GM18526 (cell line): ENCODE results near the gene VPS11.

Source experiments
- POLR2A ChIP-seq: IDR thresholded peaks from 3 replicates; pipeline ENCODE4 v1.6.1; 2011; ENCODE audit not compliant: insufficient read length; ENCODE audit errors: extremely low read depth

The VPS11 gene

DNA sequence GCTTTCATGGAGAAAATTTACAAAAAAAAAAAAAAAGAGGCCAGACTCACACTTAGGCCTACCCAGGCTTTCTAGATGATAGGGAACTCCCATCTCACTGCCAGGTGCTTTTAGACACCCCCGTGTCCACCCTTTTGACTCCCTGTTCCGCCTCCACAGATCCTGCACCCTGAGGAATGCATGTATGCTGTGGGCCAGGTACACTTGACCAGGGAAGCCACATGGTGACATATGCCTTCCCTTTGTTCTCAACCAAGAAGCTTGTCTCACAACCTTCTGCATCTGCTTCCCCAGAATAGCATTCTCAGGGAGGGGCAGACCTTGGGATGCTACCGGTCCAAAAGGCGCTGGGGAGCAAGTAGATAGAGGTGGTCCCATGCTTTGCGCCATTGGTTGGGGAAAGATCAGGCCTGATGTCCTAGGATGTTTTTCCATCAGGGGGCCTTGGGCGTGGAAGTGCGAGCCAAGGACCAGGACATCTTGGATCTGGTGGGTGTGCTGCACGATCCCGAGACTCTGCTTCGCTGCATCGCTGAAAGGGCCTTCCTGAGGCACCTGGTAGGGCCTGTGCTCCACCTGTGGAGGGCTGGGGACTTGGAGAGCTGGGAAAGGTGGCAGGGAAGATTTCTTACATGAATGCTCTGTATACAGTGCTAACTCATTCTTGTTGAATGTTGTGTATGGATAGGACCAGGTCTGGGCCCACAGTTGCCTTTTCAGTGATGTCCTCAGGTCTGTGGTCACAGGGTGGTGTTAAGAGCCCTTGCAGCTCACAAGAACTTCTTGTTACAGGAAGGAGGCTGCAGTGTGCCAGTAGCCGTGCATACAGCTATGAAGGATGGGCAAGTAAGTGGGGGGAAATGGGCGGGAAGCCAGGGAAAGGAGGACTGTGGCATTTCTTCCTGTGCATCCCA lies 24.6 kb downstream of the VPS11 start:
- peak; percentile 15 for TF ChIP-seq POLR2A

DNA sequence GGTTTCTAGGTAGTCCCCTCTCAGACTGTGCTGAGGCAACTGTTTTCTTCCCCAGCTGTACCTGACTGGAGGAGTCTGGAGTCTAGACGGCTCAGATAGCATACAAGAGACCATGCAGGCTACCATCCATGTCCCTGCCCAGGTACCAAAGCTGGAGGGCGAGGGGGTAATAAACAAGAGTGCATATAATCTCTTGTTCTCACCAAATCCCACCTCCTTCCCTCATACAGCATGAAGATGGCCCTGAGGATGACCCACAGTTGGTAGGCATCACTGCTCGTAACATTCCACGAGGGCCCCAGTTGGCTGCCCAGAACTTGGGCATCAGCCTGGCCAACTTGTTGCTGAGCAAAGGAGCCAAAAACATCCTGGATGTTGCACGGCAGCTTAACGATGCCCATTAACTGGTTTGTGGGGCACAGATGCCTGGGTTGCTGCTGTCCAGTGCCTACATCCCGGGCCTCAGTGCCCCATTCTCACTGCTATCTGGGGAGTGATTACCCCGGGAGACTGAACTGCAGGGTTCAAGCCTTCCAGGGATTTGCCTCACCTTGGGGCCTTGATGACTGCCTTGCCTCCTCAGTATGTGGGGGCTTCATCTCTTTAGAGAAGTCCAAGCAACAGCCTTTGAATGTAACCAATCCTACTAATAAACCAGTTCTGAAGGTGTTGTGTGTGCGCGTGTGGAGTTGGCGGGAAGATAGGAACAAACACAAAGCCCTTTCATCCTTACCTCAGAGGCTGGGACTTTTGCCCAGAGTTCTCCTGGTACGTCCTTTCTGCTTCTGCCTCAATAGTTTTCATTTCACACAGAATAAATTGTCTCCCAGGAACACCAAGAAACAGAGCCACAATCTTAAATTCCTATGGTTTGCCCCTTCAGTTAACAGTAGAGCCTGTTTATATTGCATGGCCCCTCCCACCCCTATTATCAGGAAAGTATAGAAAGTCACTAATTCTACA lies 25.5 kb downstream of the VPS11 start:
- TF ChIP-seq POLR2A, result no peak

DNA sequence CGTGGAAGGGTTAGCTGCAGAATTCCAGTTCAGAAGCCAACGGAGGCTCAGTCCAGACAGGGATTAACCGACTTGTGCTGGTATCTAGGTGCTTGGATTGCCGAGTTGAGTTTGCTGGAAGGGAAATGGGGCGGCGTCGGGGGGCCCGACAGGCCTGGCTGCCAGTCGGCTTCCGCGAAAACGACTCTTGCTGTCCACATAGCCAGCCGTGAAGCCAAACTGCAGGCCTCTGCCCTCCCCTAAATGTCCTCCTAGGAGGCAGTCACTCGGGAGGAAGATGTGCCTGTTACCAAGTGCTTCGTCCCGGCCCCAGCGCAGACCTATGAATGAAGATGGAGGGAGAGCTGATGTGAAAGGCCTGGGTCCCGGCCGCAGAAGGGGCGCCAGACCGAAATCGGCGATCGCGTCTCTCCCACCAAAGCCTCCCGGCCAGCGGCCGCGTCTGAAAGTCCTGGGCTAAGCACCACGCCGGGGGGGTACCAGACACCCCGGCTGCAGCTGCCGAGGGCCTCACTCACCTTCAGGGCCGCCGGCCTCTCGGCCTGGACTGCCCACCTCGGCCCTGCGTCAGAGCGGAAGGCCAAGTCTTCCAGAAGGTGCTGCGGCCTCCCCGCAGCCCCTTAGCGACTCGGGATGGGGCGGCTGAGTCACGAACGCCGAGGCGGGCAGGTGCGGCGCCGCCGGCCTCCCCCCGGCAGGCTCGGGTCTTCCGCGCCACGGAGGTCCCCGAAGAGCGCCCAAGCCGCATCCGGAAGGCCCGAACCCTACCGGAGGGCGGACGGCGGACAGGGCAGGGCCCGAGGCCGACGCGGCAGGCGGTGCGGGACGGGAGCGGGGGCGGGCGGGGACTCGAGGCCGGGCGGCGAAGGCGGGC lies 26.6 kb downstream of the VPS11 start:
- TF ChIP-seq POLR2A, result peak; percentile 15

DNA sequence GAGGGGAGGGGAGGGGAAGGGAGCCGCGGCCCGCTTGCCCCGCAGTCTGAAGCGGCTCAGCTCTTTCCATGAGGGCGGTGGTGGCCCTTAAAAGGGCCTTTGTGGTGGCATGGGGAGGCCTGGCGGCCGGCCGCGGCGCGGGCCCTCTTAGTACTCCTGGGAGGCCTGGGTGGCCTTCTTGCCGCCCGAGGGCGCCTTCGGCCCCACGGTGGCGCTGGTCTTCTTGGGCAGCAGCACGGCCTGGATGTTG lies 27.1 kb downstream of the VPS11 start:
- no peak for TF ChIP-seq POLR2A

DNA sequence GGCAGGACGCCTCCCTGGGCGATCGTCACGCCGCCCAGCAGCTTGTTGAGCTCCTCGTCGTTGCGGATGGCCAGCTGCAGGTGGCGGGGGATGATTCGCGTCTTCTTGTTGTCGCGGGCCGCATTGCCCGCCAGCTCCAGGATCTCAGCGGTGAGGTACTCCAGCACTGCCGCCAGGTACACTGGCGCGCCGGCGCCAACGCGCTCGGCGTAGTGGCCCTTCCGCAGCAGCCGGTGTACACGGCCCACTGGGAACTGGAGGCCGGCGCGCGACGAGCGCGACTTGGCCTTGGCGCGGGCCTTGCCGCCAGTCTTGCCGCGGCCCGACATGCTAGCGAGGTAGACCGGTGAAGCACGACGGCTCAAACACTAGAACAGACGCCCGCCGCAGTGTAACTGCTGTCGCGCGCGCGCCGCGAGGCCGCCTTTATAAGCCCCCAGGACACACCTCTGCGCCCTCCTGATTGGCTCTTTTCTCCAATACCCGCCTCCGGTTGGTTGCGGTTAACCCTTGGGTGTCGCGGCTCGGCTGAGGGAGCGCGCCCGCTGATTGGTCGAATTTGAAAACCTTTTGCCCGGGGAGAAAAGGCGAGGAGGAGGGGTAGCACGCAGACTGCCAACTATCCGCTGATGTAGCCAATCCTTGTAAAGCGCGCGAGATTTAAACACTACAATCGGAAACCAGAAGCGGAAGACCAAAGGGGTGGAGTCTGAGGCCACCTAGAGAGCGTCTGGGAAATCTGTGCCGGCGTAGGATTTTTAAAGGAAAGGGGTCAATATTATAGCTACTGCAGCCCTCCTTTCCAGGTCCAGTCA lies 27.7 kb downstream of the VPS11 start:
- peak; percentile 100 for TF ChIP-seq POLR2A

DNA sequence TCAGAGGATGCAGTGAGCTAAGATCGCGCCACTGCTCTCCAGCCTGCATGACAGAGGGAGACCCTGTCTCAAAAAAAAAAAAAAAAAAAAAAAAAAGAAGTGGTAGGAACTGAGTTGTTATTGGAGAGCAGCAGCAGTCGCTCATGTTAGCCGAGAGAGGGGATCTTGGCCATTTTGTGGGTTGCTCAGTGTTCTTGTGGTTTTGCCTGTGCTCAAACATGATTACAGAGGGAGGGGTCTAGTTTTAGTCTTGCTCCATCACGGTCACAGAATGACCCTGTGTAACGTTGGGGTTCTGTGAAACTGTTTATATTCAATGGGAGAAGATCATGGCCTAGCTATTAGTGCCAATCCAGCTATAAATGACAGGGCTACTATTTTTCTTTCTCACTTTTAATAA lies 32.1 kb downstream of the VPS11 start:
- TF ChIP-seq POLR2A, result no peak

DNA sequence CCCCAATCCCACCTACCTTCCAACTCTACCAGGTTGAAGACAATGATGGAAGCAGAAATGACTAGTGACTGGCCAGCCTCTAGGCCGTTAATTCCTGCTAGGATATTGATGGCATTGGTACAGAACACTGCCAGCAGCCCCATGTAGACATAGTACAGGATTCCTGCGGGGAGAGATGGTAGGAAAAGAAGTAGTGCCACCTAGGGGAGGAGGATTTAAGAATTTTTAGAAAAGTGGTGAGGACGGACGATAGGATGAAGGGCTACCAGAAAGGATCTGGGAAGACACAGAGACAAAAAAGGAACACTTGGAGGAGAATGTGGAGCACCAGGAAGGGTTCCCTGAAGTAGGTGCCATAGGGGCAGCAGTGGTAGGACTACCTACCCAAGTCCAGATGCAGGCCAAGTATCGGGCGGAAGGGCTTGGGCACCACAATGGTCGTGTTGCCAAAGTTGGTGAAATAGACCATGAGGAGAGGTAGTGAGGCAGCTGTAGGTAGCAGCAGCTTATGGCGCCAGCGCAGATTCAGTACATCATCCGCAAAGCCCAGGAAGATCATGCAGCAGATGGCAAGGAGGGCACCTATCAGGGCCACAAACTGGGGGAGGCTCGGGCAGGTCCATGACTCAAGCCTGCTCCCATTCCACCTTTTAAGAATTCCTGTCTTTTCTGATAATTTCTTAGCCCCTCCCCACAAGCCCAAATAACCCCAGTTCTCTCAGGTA lies 32.8 kb downstream of the VPS11 start:
- TF ChIP-seq POLR2A, result no peak

DNA sequence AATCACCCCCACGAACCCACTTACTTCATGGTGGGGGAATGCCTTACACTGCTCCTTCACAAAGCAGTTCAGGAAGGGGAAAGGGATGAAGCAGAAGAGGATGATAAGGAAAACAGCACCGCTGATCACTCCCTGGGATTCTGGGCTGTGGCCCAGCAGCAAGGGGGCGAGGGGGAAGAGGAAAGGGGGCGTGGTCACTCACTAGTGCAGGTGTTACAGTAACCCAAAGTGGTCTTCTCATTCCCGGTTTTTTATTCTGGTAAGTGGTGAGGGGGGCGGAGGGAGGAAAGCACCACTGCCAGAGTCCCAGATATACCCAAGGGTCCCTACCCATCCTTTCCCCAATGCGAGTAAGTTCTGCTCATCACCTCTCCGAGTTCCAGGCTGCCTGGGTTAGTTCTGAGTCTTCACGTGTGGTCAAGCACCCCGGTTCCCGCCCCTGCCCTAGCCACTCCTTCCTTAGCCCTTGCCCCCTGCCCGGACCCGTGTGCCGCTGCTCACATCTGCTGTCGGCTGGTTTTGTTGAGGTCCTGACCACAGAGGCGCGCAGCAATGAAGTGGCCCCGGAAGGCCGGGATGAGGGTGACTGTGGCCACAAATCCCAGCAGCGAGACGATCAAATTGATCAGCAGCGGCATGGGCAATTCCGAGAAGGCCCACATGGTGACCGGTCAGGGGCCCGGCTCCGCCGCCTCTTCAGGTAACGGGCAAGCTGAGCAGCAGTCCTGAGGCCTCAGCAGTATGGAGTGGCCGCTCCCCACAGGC lies 33.6 kb downstream of the VPS11 start:
- no peak for TF ChIP-seq POLR2A

DNA sequence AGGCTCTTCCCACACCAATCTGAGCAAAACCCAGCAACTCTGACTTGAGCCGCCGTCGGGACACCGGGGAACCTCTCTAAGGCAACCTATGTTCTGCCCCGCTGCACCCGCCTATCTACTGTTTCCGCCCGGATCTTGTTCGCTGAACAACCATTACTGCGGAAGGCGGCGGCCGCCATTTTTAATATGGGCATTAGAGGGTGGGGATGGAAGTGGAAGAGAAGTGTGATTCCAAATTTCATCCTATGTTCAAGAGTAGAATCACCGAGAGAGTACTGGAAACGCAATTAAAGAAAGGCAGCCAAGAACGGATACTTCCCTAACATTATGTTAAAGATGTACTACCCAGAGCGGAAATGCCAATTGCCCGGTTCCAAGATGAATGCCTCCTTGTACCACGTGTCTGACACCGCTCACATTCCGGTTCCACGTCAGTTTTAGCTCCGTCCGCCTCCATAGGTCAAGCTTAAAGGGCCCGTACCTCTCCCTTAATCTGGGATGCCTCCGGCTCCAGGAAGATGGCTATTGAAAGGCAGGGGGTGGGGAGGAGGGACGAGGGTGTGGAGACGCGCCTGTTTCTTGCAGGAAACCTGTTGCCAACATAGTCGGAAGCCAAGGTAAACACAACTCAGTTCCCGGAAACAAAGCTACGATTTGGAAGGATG lies 34.3 kb downstream of the VPS11 start, which contains the start of gene DPAGT1:
Gene DPAGT1, minus strand, starts transcription at position 95 of the 665 bp plus-strand sequence. CDS start 198 bp downstream, outside the sequence.
- peak; percentile 51 for TF ChIP-seq POLR2A

DNA sequence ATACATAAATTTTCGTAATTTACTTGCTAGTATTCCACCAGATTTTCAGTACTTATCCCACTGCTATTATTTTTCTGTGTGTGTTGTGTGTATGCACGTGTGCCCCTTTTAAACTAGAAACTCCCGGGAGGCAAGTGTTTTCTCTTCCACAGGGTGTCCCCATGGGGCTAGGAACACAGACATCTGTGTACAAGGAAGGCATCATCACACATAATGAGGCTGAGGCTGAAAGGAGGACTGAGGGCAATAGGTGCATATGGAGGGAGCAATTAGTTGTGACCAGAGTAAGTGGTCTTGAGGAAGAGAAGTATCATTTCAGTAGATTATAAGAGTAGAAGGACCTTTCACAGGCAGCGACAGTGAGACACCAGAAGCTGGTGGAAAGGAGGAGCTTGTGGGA lies 36.2 kb downstream of the VPS11 start:
- no peak for TF ChIP-seq POLR2A

DNA sequence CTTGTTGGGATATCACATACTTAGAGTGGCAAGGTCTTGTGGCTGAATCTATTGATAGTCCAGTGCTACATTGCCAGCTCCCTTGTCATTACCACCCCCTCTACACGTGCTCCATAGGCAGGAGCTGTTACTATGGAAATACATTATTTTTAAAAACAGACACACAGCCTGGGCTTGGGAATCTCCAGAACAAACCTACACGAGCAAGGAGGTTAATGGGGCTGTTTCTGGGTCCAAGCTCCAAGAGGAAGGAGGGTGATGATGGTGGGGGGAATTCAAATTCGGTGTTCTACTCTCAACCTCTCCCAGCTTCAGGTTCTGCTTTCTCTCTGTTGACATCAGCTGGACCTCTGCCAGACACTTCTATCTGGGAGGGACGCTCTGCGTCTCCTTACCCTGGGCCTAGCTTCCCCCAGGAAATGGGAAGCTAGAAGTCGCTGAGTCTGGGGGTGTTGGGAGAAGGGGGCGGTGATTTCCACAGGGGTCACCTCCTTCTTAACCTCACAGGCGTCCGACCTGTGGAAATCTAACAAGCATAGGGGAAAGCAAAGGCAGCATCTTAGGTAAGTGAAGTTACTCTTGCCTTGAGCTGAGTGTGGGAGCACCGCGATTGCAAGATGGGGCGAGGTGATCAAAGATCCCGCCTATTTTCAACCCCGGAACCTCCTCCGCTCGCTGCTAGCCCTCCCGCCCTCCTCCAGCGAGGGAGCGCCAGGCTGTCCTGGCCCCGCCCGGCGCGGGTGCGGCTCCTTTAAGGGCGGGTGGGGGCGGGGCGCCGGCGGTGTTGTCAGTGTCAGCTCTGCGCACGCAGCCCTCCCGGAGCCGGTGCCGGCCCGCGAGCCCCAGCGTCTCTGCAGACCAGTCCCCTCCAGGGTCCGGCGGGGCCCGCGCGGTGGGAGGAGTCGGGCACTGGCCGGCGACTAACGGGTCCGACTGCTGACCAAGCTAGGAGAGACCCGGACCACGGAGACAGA lies 39.2 kb downstream of the VPS11 start, which contains the start of gene C2CD2L:
Gene C2CD2L, plus strand, starts transcription at position 781 of the 974 bp plus-strand sequence. CDS start 398 bp downstream, outside the sequence.
- peak; percentile 74 for TF ChIP-seq POLR2A

DNA sequence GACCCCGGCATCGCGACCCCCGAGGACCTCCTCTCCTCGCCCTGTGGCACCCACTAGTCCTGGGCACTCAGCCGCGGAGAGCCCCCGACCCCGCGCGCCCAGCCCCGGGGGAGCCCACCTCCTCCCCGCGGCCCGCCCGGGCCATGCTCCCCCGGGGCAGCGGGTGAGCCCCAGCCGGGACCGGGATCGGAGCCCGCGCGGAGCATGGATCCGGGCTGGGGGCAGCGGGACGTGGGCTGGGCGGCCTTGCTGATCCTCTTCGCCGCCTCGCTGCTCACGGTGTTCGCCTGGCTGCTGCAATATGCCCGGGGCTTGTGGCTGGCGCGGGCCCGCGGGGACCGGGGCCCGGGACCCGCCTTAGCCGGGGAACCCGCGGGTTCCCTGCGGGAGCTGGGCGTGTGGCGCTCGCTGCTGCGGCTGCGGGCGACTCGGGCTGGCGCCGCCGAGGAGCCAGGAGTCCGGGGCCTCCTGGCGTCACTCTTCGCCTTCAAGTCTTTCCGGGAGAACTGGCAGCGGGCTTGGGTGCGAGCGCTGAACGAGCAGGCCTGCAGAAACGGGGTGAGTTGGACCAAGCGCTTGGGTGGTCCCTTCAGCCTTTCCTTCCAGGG lies 40.0 kb downstream of the VPS11 start:
- TF ChIP-seq POLR2A, result no peak
